HG02840 (cell line): Measurements from ENCODE around the gene GPR150.

Experiments used
- ATAC-seq: cut with Tn5 transposase; IDR thresholded peaks from one replicate; pipeline ENCODE4 v1.9.1; 2021; ENCODE audit warnings: mild to moderate bottlenecking, moderate library complexity, moderate number of reproducible peaks; ENCODE audit not compliant: unreplicated experiment, low FRiP score

Gene GPR150

GRCh38 chr5:95647886-95648860, 28.3 kb downstream of the GPR150 start:
- ATAC-seq: no peak

- ATAC-seq: no peak
Observed at GRCh38 chr5:95649274-95649673, 29.4 kb downstream of the GPR150 start.

- ATAC-seq: no peak
Observed at GRCh38 chr5:95649842-95650620, 30.1 kb downstream of the GPR150 start.

- no peak for ATAC-seq
Observed at GRCh38 chr5:95652849-95653248, 33.0 kb downstream of the GPR150 start.

GRCh38 chr5:95654196-95654595, 34.3 kb downstream of the GPR150 start:
- no peak for ATAC-seq

- no peak for ATAC-seq
Observed at GRCh38 chr5:95655575-95655974, 35.7 kb downstream of the GPR150 start.

GRCh38 chr5:95660060-95660459, 40.2 kb downstream of the GPR150 start:
- no peak for ATAC-seq

- ATAC-seq: no peak
Observed at GRCh38 chr5:95662946-95663345, 43.1 kb downstream of the GPR150 start.

GRCh38 chr5:95664204-95664786, 44.4 kb downstream of the GPR150 start:
- no peak for ATAC-seq

- no peak for ATAC-seq
Observed at GRCh38 chr5:95667061-95667618, 47.3 kb downstream of the GPR150 start.

GRCh38 chr5:95667678-95668077, 47.8 kb downstream of the GPR150 start:
- ATAC-seq: no peak

- ATAC-seq: no peak
Observed at GRCh38 chr5:95668216-95668615, 48.3 kb downstream of the GPR150 start.

- no peak for ATAC-seq
Observed at GRCh38 chr5:95668728-95669127, 48.8 kb downstream of the GPR150 start.

GRCh38 chr5:95669540-95669939, 49.7 kb downstream of the GPR150 start:
- ATAC-seq: no peak

GRCh38 chr5:95669985-95670384, 50.1 kb downstream of the GPR150 start:
- no peak for ATAC-seq

- ATAC-seq: no peak
Observed at GRCh38 chr5:95670568-95670967, 50.7 kb downstream of the GPR150 start.
